ENCODE results near the gene LENEP. TPM values are rescaled to one million over a fixed set of nuclear protein-coding genes. Genes with fewer than 3 reads are reported as not detected.
A peak's percentile ranks its signal among the peaks of the same experiment; 100 is the strongest.

The LENEP gene
- 0.49 to 1.3 TPM (median 0.87 TPM) in 3 replicates for total RNA-seq

GRCh38 chr1:154993572-154994268, at the start of gene LENEP:
LENEP (plus strand) TSS chr1:154993586; CDS start chr1:154993608, 22 bp downstream.
- H3K27ac Mint-ChIP-seq, result no peak within 1 kb of the TSS
- no peak within 1 kb of the TSS for H3K4me3 Mint-ChIP-seq
- H3K27me3 Mint-ChIP-seq (ENCODE audit: low read depth), result no peaks in the 10 kb centered on the region
- H3K4me1 Mint-ChIP-seq, result peaks cover 6% of the 10 kb centered on the region
- TF ChIP-seq CTCF (IDR thresholded peaks at IDR 0.05; ENCODE audit: unreplicated experiment), result no peak
- no peak for DNase-seq (ENCODE audit: low spot score in 2 of 2, unreplicated experiment in 2 of 2)
- peaks cover 6% of the 10 kb centered on the region for H3K36me3 Mint-ChIP-seq
- no peaks in the 10 kb centered on the region for H3K9me3 Mint-ChIP-seq

- TF ChIP-seq CTCF (IDR thresholded peaks at IDR 0.05; ENCODE audit: unreplicated experiment), result peak; percentile 29
- no peak overlapping the region for H3K4me3 Mint-ChIP-seq
Observed at GRCh38 chr1:154943649-154944400, 49.6 kb upstream of the LENEP start.

GRCh38 chr1:154944401-154945159, 48.8 kb upstream of the LENEP start:
- no peak for TF ChIP-seq CTCF (IDR thresholded peaks at IDR 0.05; ENCODE audit: unreplicated experiment)
- Mint-ChIP-seq H3K36me3 (peaks cover 9% of the 10 kb centered on the region), H3K4me1 (peaks cover 21% of the 10 kb centered on the region), H3K9me3 (no peaks in the 10 kb centered on the region), H3K27ac (peak overlapping the region; percentile 2), H3K4me3 (no peak overlapping the region), H3K27me3 (ENCODE audit: low read depth) (no peaks in the 10 kb centered on the region)
- no peak for DNase-seq (ENCODE audit: low spot score in 2 of 2, unreplicated experiment in 2 of 2)

More at GRCh38 chr1:154943649-154944400, 49.6 kb upstream of the LENEP start:
- Mint-ChIP-seq H3K27ac (peak overlapping the region; percentile 27), H3K4me1 (peaks cover 21% of the 10 kb centered on the region), H3K36me3 (peaks cover 8% of the 10 kb centered on the region), H3K27me3 (ENCODE audit: low read depth) (no peaks in the 10 kb centered on the region), H3K9me3 (no peaks in the 10 kb centered on the region)
- DNase-seq (ENCODE audit: low spot score in 2 of 2, unreplicated experiment in 2 of 2), result peak in 1 of 2 experiments; percentile 59

GRCh38 chr1:154945160-154945961, 48.0 kb upstream of the LENEP start:
- no peak for DNase-seq (ENCODE audit: low spot score in 2 of 2, unreplicated experiment in 2 of 2)
- peaks cover 9% of the 10 kb centered on the region for H3K36me3 Mint-ChIP-seq
- TF ChIP-seq CTCF (IDR thresholded peaks at IDR 0.05; ENCODE audit: unreplicated experiment), result no peak
- H3K4me1 Mint-ChIP-seq, result peaks cover 18% of the 10 kb centered on the region
- H3K27me3 Mint-ChIP-seq (ENCODE audit: low read depth), result no peaks in the 10 kb centered on the region
- H3K27ac Mint-ChIP-seq, result no peak overlapping the region
- no peaks in the 10 kb centered on the region for H3K9me3 Mint-ChIP-seq
- no peak overlapping the region for H3K4me3 Mint-ChIP-seq

Data from mesothelial cell of epicardium (in vitro differentiated cells).